B cell (primary cell): ENCODE data around the gene HOXB4. TPM values are rescaled to one million over a fixed set of nuclear protein-coding genes. Genes with fewer than 3 reads are reported as not detected.

Experiments
- ATAC-seq: fragments of 200-7000 bp; cut with Tn5 transposase; one replicate; pipeline ENCODE4 v1.10.0; 2021; ENCODE audit warnings: low read depth, mild to moderate bottlenecking, moderate number of reproducible peaks, moderate library complexity
- CTCF ChIA-PET: fragments of 350-600 bp; sonication (Branson Sonifier 250); formaldehyde crosslinking; loops from one replicate; lab custom pipeline; 2021; ENCODE audit warnings: antibody characterized with exemption, inconsistent platforms; lab: Charles Lee
- POLR2A ChIA-PET: fragments of 350-600 bp; sonication (Branson Sonifier 250); formaldehyde crosslinking; loops from one replicate; lab custom pipeline; 2021; ENCODE audit warnings: antibody characterized with exemption; lab: Charles Lee
- DNase-seq: peaks from one replicate; pipeline ENCODE4 v3.0.0; 2013
- H2AFZ ChIP-seq: 2 replicates; pipeline ENCODE4 v1.6.1; 2012; ENCODE audit warnings: mild to moderate bottlenecking, low read depth, low read length; ENCODE audit not compliant: insufficient read depth, poor library complexity, severe bottlenecking
- H3K27ac ChIP-seq, 2 donors: 1 replicate in 1 of 2; 2 replicates in 1 of 2; pipeline ENCODE4 v1.5.1; 2012 to 2013; ENCODE audit warnings: low read length in 2 of 2, mild to moderate bottlenecking in 2 of 2, moderate library complexity in 1 of 2
- H3K27me3 ChIP-seq, 4 experiments: fragments of 200-600 bp in 1 of 4; sonication (generic) in 1 of 4; replicated peaks in 1 of 4; 1 replicate in 2 of 4; 2 replicates in 2 of 4; pipeline versions ENCODE4 v1.6.1 to v1.7.0; 2013 to 2016; ENCODE audit warnings: low read length in 3 of 4, mild to moderate bottlenecking in 2 of 4, mixed read lengths in 1 of 4, moderate library complexity in 1 of 4; ENCODE audit not compliant: insufficient read depth in 4 of 4, control insufficient read depth in 3 of 4; ENCODE audit errors: control extremely low read depth in 1 of 4
- H3K36me3 ChIP-seq, 2 experiments: replicated peaks in 1 of 2; 1 replicate in 1 of 2; 2 replicates in 1 of 2; pipeline versions ENCODE4 v1.6.1 to v1.7.1; 2013; ENCODE audit warnings: low read length in 1 of 2; ENCODE audit not compliant: insufficient read depth in 2 of 2, control insufficient read depth in 1 of 2; ENCODE audit errors: control extremely low read depth in 1 of 2, extremely low read depth in 1 of 2
- H3K4me1 ChIP-seq, 2 donors: fragments of 200-600 bp in 1 of 2; sonication (generic) in 1 of 2; 1 replicate in 1 of 2; 2 replicates in 1 of 2; pipeline versions ENCODE4 v1.5.1 to v1.6.1; 2013 to 2017; ENCODE audit warnings: low read length in 2 of 2; ENCODE audit not compliant: control insufficient read depth in 2 of 2, insufficient read depth in 2 of 2
- H3K4me2 ChIP-seq: replicated peaks from 2 replicates; pipeline ENCODE3; 2012; ENCODE audit warnings: mild to moderate bottlenecking, low read depth, low read length; ENCODE audit not compliant: poor library complexity, severe bottlenecking
- H3K4me3 ChIP-seq, 5 experiments: fragments of 200-600 bp in 1 of 5; sonication (generic) in 1 of 5; 1 replicate in 3 of 5; 2 replicates in 2 of 5; pipeline versions ENCODE4 v1.5.1 to v1.7.0; 2011 to 2016; ENCODE audit warnings: low read length in 4 of 5, mild to moderate bottlenecking in 4 of 5, low read depth in 2 of 5, control low read depth in 1 of 5, moderate library complexity in 1 of 5; ENCODE audit not compliant: insufficient read depth in 1 of 5; ENCODE audit errors: control extremely low read depth in 1 of 5, extremely low read depth in 1 of 5
- H3K79me2 ChIP-seq: fragments of 200-600 bp; sonication (generic); one replicate; pipeline ENCODE4 v1.6.0; 2016; ENCODE audit warnings: low read length; ENCODE audit not compliant: control insufficient read depth, insufficient read depth
- H3K9ac ChIP-seq: fragments of 200-600 bp; sonication (generic); 2 replicates; pipeline ENCODE4 v1.6.1; 2017; ENCODE audit warnings: mild to moderate bottlenecking, low read length, moderate library complexity
- H3K9me3 ChIP-seq, 3 donors: one replicate each; pipeline versions ENCODE4 v1.6.1 to v1.7.1; 2013; ENCODE audit warnings: low read length in 2 of 3; ENCODE audit not compliant: control insufficient read depth in 2 of 3, insufficient read depth in 1 of 3; ENCODE audit errors: control extremely low read depth in 1 of 3
- H4K20me1 ChIP-seq: 2 replicates; pipeline ENCODE4 v1.6.0; 2012; ENCODE audit warnings: mild to moderate bottlenecking, low read length; ENCODE audit not compliant: insufficient read depth, control insufficient read depth, poor library complexity, severe bottlenecking
- H3K27ac Mint-ChIP-seq: one replicate; pipeline ENCODE4 v1.8.0; 2021; ENCODE audit warnings: mixed read lengths
- H3K27me3 Mint-ChIP-seq: one replicate; pipeline ENCODE4 v1.8.0; 2021; ENCODE audit warnings: mixed read lengths
- H3K4me1 Mint-ChIP-seq: one replicate; pipeline ENCODE4 v1.8.0; 2021; ENCODE audit warnings: mixed read lengths
- H3K4me3 Mint-ChIP-seq: one replicate; pipeline ENCODE4 v1.8.0; 2021; ENCODE audit warnings: mixed read lengths
- H3K9me3 Mint-ChIP-seq: one replicate; pipeline ENCODE4 v1.8.0; 2022; ENCODE audit warnings: mixed read lengths; ENCODE audit not compliant: insufficient read depth
- CTCF ChIP-seq: fragments of 200-600 bp; IDR thresholded peaks from one replicate; pipeline ENCODE4 v1.8.0; 2022; ENCODE audit warnings: antibody characterized with exemption, mild to moderate bottlenecking
- EZH2 ChIP-seq: IDR thresholded peaks from 2 replicates; pipeline ENCODE4 v1.6.1; 2012; ENCODE audit warnings: borderline replicate concordance, low read depth, mild to moderate bottlenecking, moderate library complexity, low read length; ENCODE audit not compliant: insufficient read depth, poor library complexity, severe bottlenecking
- WGBS: methylation state at CpG from one replicate; pipeline ENCODE4 v1.1.5; 2013; ENCODE audit warnings: missing lambda C conversion rate; ENCODE audit not compliant: insufficient coverage; 5-methylcytosine and 5-hydroxymethylcytosine counted together
- intact Hi-C: fragments of 100-400 bp; cut with micrococcal nuclease; formaldehyde crosslinking; loops from one replicate; pipeline ENCODE4 v1.10.0; 2022
- polyA plus RNA-seq: library from polyadenylated mRNA; depleted of rRNA; stranded (reverse); fragments of >200 nt; gene quantifications from 2 replicates; pipeline ENCODE4 v1.2.3, GENCODE V29; 2012
- total RNA-seq, 2 donors: library from RNA; stranded (reverse); fragments of 120-200 nt in 1 of 2; gene quantifications; 1 replicate in 1 of 2; 2 replicates in 1 of 2; pipeline versions ENCODE4 v1.2.3 to v1.2.4, GENCODE V29; 2013 to 2022

Gene HOXB4
- total and polyA plus RNA-seq, 2 donors (not counting 1 experiment from before 2014, with no cell fraction given) = 0.85 to 1.7 TPM

GRCh38 chr17:48528936-48529682, 49.0 kb downstream of the HOXB4 start:
- H3K4me3 Mint-ChIP-seq = no peak overlapping the region
- Histone ChIP-seq H3K9me3 (no peaks in the 10 kb centered on the region), H3K9ac (no peak overlapping the region), H3K4me2 (no peak overlapping the region), H3K4me3 (no peak overlapping the region), H3K27ac (no peak overlapping the region), H4K20me1 (no peaks in the 10 kb centered on the region), H3K36me3 (no peaks in the 10 kb centered on the region), H3K4me1 (peaks cover 8 to 11% of the 10 kb centered on the region in 2 donors), H3K79me2 (no peaks in the 10 kb centered on the region), H3K27me3 (peaks cover 0 to 28% (median 16%) of the 10 kb centered on the region in 4 experiments), H2AFZ (no peak overlapping the region)
- POLR2A ChIA-PET = interaction anchor here (0.7 kb wide), 1 partner anchor 74 kb away, joined by 3 read pairs; no protein-coding TSS in a partner anchor
- intact Hi-C loops = no loop called here
- no peak for TF ChIP-seq EZH2
- TF ChIP-seq CTCF = no peak
- CTCF ChIA-PET = no interaction called here
- DNase-seq (no peak), ATAC-seq (no peak)
- WGBS = 96% methylated on average over 8 of the region's 11 CpGs
- H3K27ac Mint-ChIP-seq = no peak overlapping the region
- H3K9me3 Mint-ChIP-seq = no peaks in the 10 kb centered on the region
- no peaks in the 10 kb centered on the region for H3K4me1 Mint-ChIP-seq
- H3K27me3 Mint-ChIP-seq = peaks cover 34% of the 10 kb centered on the region

- Mint-ChIP-seq H3K27me3 (peaks cover 38% of the 10 kb centered on the region), H3K4me3 (no peak overlapping the region), H3K27ac (no peak overlapping the region), H3K4me1 (no peaks in the 10 kb centered on the region), H3K9me3 (no peaks in the 10 kb centered on the region)
- ChIA-PET POLR2A (no interaction called here), CTCF (no interaction called here)
- TF ChIP-seq EZH2 = no peak
- TF ChIP-seq CTCF = no peak
- ATAC-seq (no peak), DNase-seq (no peak)
- WGBS = 84% methylated on average over 5 of the region's 7 CpGs
- Histone ChIP-seq H3K4me3 (no peak overlapping the region), H3K4me1 (peaks cover 8 to 11% of the 10 kb centered on the region in 2 donors), H3K9me3 (no peaks in the 10 kb centered on the region), H3K9ac (no peak overlapping the region), H2AFZ (no peak overlapping the region), H3K36me3 (no peaks in the 10 kb centered on the region), H3K4me2 (no peak overlapping the region), H4K20me1 (no peaks in the 10 kb centered on the region), H3K27ac (no peak overlapping the region), H3K79me2 (no peaks in the 10 kb centered on the region), H3K27me3 (peaks cover 0 to 28% (median 19%) of the 10 kb centered on the region in 4 experiments)
- intact Hi-C loops = no loop called here
Measured at GRCh38 chr17:48528153-48528935, 49.8 kb downstream of the HOXB4 start.
